Posterior vena cava (tissue), 2 donors: ENCODE measurements around the gene SLC17A7. TPM values are rescaled to one million over a fixed set of nuclear protein-coding genes. Genes with fewer than 3 reads are reported as not detected.

Experiments used
- DNase-seq: peaks from one replicate; pipeline ENCODE4 v3.0.0-alpha.2; 2020; ENCODE audit warnings: low spot score
- intact Hi-C, 2 donors: fragments of 100-400 bp; cut with DNase I; formaldehyde crosslinking; loops; one replicate each; pipeline versions ENCODE4 v1.14.1 to v1.14.2; 2022 to 2023
- total RNA-seq, 2 donors: library from RNA; stranded (reverse); fragmentation: NEBNext Ultra II Directional; extraction: Animal tissue kit (Norgen Biotek cat#: 25700); gene quantifications; one replicate each; pipeline ENCODE4 v1.2.1, GENCODE V29; 2021
- donor health status: DM: yes; HTN: yes; CAD: no.
- donor health status: DM: yes; HTN: yes; CAD: no.

The SLC17A7 gene
- total RNA-seq, 2 donors from 2014 or later = 1.5 to 2.8 TPM

DNA sequence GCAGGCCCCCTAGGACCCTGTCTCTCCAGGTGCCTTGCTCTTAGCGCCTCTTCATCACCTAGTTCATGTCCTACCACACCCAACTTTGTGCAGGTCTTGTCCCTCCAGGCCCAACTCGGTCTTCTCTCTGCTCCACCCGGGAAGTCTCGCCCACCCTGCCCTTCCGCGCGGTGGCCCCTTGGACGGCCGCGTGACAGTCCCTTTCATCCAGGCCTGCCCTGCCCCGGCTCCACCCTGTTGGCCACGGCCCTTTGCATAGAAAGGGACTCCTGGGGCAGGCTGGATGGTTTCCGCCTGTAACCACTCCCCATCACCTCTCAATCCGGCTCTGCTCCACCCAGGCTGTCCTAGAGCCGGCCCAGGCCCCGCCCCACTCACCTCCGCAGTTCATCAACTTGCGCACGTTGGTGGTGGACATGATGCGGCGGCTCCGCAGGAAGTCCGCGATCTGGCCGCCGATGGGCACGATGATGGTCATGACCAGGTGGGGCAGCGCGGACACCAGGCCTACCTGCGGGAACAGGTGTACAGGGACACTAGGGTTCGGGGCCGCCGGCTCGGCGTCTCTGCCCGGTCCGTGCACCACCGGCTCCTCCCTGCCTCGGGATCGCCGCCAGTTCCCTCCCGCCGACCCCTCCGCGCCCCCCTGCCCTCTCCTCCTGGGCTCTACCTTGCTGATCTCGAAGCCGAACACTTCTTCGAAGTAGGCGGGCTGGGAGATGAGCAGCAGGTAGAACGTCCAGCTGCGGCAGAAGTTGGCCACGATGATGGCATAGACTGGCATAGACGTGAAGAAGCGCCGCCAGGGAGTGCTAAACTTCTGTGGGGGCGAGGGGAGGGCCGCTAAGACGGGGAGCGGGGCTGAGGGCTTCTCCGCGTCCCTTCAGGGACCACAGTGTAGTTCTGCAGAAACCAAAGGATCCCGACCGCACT is 8.9 kb downstream of the SLC17A7 start:
- intact Hi-C loops = no loop called here
- DNase-seq = no peak

- DNase-seq = no peak
- intact Hi-C loops = no loop called here
Measured at GRCh38 chr19:49431330-49431749, 10.0 kb downstream of the SLC17A7 start.

- intact Hi-C loops = no loop called here
- no peak for DNase-seq
Measured at GRCh38 chr19:49430678-49431329, 10.5 kb downstream of the SLC17A7 start.

DNA sequence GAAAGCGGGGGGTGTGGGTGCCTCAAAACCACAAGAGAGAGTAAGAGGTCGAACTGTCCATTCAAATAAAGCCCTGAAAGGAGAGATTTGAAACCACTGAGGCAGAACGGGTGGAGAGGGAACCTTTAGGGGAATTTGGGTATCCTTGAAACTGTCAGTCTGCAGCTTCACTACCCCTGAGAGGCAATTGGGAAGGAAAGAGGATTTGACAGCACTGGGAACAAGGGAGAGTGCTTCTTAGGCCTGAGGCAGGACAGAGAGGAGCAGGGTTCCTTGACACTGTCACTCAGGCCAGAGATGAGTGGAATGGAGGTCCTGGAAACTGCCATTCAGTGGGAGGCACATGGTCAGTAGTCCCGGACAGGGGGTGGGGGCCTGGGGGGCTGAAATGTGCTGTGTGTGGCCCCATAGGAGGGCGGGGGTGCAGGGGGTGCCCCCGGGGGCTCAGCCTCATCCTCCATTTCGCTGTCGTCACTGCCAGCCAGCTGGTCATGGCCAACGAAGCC is 11.1 kb downstream of the SLC17A7 start:
- no peak for DNase-seq
- intact Hi-C loops = no loop called here

DNA sequence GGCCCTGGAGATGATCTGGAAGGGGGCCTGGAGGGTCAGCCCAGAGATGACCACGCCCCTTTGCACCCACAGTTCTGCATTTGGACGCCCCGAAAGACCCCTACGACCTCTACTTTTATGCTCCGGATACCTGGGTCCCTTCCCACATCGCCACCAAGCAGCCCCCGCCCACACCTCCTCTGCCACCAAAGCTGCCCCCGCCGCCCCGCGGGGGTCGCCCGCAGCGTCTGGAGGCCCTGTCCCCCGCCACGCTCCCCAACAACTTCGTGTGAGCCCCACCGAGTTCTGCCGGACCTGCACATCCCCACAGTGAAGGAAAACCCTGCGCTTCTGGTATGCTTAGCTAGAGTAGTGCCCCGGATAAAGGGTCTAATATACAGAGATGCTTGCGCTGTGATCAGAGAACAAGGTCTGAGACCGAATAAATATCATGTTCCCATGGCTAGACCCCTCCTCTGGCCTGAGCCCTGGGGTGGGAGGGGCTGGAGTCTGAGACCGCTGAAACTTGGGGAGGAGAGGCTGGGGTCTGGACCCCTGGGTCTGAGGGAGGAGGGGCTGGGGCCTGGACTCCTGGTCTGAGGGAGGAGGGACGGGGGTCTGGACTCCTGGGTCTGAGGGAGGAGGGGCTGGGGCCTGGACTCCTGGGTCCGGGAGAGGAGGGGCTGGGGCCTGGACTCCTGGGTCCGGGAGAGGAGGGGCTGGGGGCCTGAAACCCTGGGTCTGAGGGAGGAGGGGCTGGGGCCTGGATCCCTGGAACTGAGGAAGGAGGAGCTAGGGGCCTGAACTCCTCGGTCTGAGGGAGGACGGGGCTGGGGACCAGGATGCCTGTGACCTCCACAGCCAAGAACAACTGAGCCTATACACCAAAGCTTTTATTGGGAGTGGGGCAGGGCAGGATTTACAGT is 12.5 kb downstream of the SLC17A7 start:
- DNase-seq = no peak
- intact Hi-C loops = no loop called here

GRCh38 chr19:49427855-49428546 is 13.3 kb downstream of the SLC17A7 start:
- DNase-seq = no peak
- intact Hi-C loops = no loop called here

- no peak for DNase-seq
- intact Hi-C loops = no loop called here
Measured at GRCh38 chr19:49427339-49427738, 14.0 kb downstream of the SLC17A7 start.

GRCh38 chr19:49425922-49426592 is 15.3 kb downstream of the SLC17A7 start:
- DNase-seq = no peak
- intact Hi-C loops = no loop called here

DNA sequence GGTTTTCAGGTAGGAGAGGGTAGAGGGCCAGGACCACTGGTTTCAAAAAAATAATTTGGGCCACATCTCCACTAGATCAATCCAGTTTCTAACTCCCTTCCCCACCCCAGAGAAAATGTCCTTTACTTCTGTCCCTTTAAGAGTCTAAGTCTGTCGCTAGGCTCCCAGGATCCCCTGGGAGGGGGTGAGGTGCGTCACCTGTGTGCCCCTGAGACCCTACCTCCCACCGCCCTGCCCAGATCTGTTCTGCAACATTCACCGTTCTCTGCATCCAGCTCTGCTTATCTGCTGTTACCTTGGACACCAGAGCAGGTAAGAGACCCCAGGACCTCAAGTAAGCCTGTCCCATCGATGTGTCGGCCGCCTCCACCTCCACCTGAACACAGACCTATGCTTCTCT is 16.1 kb downstream of the SLC17A7 start, which contains the start of gene GFY:
GFY (plus strand) TSS at position 211 of the 400 bp plus-strand sequence. CDS start 1,043 bp downstream, outside the sequence.
- DNase-seq = no peak
- intact Hi-C loops = no loop called here

DNA sequence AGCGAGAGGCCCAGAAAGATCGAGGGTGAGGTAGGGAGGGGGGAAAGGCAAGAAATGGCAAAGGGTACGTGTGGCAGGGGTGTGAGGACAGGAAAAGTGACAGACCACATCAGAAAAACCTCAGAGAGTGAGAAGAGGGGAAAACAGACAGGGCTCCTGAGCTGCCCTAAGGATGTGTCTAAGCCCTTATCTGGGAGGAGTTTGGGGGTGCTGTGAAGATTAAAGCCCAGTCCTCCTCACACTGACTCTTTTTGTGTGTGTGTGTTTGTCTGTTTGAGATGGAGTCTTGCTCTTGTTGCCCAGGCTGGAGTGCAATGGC is 17.4 kb downstream of the SLC17A7 start:
- intact Hi-C loops = no loop called here
- DNase-seq = no peak

GRCh38 chr19:49423071-49423984 is 18.0 kb downstream of the SLC17A7 start, which contains the start of gene PTH2:
Gene PTH2 (minus strand): TSS chr19:49423441. CDS start chr19:49423339, 102 bp downstream.
- intact Hi-C loops = no loop called here
- no peak for DNase-seq

DNA sequence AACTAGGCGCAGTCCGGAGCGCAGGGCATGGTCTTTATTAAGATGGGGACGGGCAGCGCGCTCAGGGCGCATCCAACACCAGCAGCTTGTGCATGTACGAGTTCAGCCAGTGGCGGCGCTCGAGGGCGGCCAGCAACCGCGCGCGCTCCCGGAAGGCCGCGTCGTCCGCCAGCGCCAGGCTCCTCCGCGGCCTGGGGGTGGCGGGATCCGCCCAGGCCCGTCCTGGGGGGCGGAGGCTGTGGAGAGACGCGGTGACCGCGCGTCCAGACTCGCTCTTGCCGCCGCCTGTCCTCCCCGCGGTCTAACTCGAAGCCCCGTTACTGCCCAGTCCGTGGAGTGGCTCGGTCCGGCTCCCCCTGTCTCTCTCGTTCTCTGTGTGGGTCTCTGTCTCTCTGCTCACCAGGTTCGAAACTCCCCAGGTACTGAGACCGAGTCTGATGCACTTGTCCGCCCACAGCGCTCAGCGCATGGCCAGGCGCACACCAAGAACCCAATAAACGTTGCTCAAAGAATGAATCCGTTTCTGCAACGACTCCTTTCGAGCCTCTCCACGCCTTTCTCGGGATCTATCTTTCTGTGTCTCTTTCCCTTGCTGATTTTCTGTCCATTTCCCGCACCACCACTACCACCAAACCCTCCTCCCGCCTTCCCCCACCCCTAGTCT is 18.8 kb downstream of the SLC17A7 start:
- intact Hi-C loops = no loop called here
- no peak for DNase-seq

DNA sequence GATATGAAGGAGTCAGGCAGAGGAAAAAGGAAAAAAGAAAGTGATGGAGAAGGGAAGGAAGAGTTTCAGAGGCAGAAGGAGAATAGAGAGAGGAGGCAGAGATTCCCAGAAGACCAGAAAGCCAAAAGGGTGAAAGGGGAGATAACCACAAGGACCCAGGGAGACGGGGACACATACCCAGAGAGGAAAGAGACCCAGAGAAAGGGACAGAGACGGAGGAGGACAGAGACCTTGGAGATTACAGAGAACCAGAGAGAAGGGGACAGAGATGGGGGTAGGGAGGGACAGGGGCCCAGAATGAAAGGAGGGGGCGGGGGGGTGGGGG is 19.5 kb downstream of the SLC17A7 start:
- DNase-seq = no peak
- intact Hi-C loops = no loop called here

DNA sequence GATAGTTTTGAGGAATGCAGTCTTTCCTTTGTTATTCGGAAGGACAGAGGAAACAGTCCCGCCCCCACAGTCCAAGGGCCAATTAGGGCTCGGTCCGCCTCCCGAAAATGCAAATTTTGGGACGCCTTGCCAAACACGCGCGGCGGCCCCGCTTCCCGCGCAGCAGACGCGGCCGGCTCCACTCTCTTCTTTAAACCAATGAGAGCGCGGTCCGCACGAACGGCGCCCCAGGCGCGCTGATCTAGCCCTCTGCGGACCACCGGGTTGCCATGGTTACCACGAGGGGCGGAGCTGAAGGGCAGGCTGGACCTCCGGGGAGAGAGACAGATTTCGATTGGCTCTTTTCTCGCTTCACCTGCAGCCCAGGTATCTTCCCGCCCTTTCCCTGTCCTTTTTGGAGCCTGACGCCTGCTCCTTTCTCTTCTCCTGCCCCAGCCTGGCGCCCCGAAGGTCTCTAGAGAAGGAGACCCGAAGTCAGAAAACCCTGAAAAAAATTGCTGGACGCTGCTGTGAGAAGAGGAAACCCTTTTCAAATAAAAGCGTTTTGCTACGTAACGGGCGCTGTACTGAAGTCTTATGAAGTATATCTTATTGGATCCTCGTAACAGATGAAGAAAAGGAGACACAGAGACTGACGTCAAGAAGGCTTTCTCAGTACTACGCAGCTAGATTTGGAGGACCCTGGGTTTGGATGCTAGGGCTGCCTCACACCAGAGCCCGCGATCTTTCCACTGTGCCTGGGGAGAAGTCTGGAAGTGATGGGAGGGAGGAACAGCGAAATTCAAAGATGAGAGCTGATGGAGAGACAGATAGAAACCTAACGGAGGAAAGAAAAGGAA is 20.1 kb downstream of the SLC17A7 start:
- intact Hi-C loops = no loop called here
- peak; percentile 85 for DNase-seq

GRCh38 chr19:49420227-49420626 is 21.1 kb downstream of the SLC17A7 start:
- DNase-seq = no peak
- intact Hi-C loops = no loop called here

- no peak for DNase-seq
- intact Hi-C loops = no loop called here
Measured at GRCh38 chr19:49419173-49419572, 22.2 kb downstream of the SLC17A7 start.
